GM10248 (cell line): ENCODE results near the gene PPFIBP1.

Experiments used
- CTCF ChIA-PET: fragments of 300-600 bp; sonication (Branson Sonifier 250); formaldehyde crosslinking; extraction: SDS; loops from one replicate; lab custom pipeline; 2021; ENCODE audit warnings: antibody characterized with exemption; lab: Yijun Ruan, JAX
- POLR2A ChIA-PET: fragments of 350-650 bp; sonication (Branson Sonifier 250); formaldehyde crosslinking; extraction: SDS; loops from one replicate; lab custom pipeline; 2020; ENCODE audit warnings: antibody characterized with exemption; lab: Yijun Ruan, JAX
- DNase-seq: peaks from one replicate; pipeline ENCODE4 v3.0.0; 2012; ENCODE audit errors: extremely low spot score
- TF ChIP-seq, protein P1 (sequence below): IDR thresholded peaks from 2 replicates; pipeline ENCODE4 v1.5.1; 2012; ENCODE audit warnings: mild to moderate bottlenecking, low read depth; ENCODE audit errors: extremely low read depth, missing control alignments, control extremely low read depth

PPFIBP1 gene

DNA sequence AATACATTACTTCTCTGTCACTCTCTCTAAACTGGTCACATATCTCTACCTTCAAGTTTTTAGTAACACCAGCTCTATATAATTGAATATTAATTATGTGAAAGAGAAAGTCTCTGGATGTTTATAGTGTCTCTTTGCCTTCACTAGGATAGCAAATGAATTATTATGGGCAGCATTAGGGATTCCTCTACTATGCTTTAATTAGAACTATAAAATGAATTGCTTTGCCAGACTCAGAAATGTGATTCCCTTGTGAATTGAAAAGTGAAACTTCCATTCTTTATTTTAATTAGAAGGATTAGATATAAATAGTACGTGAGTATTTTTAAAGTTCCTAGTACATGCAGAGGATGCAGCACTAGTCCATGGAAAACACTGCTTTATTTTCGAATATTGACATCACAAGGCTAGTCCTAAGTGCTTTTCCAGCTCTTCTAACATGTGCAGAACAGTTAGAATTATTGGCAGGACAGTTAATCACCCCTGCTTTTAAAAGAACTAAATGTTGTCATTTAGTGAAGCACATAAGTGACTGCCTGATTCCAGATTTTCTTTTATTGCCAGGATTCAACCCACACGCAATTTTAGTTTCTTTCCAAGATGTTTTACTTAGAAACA lies 149.2 kb downstream of the PPFIBP1 start:
- TF ChIP-seq, protein P1, sequence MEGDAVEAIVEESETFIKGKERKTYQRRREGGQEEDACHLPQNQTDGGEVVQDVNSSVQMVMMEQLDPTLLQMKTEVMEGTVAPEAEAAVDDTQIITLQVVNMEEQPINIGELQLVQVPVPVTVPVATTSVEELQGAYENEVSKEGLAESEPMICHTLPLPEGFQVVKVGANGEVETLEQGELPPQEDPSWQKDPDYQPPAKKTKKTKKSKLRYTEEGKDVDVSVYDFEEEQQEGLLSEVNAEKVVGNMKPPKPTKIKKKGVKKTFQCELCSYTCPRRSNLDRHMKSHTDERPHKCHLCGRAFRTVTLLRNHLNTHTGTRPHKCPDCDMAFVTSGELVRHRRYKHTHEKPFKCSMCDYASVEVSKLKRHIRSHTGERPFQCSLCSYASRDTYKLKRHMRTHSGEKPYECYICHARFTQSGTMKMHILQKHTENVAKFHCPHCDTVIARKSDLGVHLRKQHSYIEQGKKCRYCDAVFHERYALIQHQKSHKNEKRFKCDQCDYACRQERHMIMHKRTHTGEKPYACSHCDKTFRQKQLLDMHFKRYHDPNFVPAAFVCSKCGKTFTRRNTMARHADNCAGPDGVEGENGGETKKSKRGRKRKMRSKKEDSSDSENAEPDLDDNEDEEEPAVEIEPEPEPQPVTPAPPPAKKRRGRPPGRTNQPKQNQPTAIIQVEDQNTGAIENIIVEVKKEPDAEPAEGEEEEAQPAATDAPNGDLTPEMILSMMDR = no peak
- ChIA-PET POLR2A (no interaction called here), CTCF (interaction anchor here (1.1 to 2.5 kb wide), 3 partner anchors 10 to 11 kb away, joined by 3 to 10 read pairs (median 4); no protein-coding TSS in a partner anchor)
- no peak for DNase-seq

DNA sequence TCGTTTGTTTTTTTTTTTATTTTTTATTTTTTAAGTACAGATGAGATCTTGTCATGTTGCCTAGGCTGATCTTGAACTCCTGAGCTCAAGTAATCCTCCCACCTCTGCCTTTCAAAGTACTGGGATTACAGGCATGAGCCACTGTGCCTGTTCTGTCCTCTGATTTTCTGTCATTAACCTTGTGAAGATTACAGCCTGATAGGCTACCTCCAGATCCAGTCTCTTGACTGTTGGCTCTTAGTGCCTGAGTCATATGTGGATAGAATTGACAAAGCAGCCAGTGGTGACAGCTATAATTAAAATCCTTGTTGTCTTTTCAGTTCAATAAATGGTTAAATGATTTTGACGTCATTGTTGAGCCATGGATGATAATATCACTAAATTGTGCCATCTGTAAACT lies 151.0 kb downstream of the PPFIBP1 start:
- ChIA-PET CTCF (interaction anchor here (1.5 to 2.5 kb wide), 3 partner anchors 13 to 29 kb away, joined by 4 to 10 read pairs (median 4); partner anchors contain the start of gene REP15), POLR2A (no interaction called here)
- TF ChIP-seq, protein P1 = no peak
- DNase-seq = no peak

- DNase-seq = no peak
- ChIA-PET POLR2A (no interaction called here), CTCF (interaction anchor here (1.2 kb wide), 1 partner anchor 296 kb away, joined by 3 read pairs; no protein-coding TSS in a partner anchor)
- TF ChIP-seq, protein P1 = no peak
Observed at GRCh38 chr12:27680619-27681018, 156.6 kb downstream of the PPFIBP1 start.

DNA sequence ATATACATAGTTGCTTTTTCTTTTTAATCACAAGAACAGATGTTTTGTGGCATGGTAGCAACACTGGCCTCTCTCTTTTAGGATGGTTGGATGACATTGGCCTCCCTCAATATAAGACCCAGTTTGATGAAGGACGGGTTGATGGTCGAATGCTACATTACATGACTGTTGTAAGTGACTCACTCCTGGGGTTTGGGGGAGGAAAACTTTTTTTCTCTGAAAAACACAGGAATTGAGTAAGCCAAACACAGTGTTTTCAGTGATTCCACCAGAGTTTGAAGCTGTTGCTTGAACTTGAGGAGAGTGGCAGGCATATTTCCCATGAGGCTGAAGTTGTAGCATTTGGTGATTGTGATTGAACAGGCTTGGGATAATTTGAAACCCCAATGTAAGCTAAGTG lies 158.5 kb downstream of the PPFIBP1 start:
- DNase-seq = no peak
- CTCF ChIA-PET = interaction anchor here (1.9 kb wide), 1 partner anchor 9 kb away, joined by 3 read pairs; no protein-coding TSS in a partner anchor
- TF ChIP-seq, protein P1 = no peak
- POLR2A ChIA-PET = no interaction called here

- TF ChIP-seq, protein P1 = no peak
- ChIA-PET CTCF (interaction anchor here (0.6 kb wide), 1 partner anchor 22 kb away, joined by 3 read pairs; no protein-coding TSS in a partner anchor), POLR2A (no interaction called here)
- no peak for DNase-seq
Observed at GRCh38 chr12:27685274-27685673, 161.3 kb downstream of the PPFIBP1 start.

DNA sequence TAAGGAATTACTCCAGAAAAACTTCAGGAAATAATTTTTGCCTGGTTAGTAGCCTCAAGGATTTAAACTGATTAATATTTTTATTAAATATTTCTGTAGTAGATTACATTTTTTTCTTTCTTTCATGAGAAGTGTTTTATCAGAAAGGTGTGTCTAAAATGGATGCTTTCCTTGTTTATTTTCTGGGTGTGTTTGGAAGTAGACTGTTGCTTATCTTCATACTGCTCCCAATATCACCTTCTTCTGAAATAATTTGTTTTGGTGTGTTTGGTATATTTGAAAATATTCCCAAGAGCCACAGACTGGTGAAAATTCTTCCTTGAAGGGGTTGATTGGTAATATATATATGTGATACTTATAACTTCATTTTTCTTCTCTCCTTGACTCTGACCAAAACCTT lies 162.1 kb downstream of the PPFIBP1 start:
- TF ChIP-seq, protein P1 = no peak
- no peak for DNase-seq
- CTCF ChIA-PET = no interaction called here
- POLR2A ChIA-PET = no interaction called here
